ENCODE measurements around the gene SLC22A23. TPM values are rescaled to one million over a fixed set of nuclear protein-coding genes. Genes with fewer than 3 reads are reported as not detected.

SLC22A23 gene, protein sequence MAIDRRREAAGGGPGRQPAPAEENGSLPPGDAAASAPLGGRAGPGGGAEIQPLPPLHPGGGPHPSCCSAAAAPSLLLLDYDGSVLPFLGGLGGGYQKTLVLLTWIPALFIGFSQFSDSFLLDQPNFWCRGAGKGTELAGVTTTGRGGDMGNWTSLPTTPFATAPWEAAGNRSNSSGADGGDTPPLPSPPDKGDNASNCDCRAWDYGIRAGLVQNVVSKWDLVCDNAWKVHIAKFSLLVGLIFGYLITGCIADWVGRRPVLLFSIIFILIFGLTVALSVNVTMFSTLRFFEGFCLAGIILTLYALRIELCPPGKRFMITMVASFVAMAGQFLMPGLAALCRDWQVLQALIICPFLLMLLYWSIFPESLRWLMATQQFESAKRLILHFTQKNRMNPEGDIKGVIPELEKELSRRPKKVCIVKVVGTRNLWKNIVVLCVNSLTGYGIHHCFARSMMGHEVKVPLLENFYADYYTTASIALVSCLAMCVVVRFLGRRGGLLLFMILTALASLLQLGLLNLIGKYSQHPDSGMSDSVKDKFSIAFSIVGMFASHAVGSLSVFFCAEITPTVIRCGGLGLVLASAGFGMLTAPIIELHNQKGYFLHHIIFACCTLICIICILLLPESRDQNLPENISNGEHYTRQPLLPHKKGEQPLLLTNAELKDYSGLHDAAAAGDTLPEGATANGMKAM
- 0.24 and 0.95 TPM in 2 replicates for total RNA-seq

DNA sequence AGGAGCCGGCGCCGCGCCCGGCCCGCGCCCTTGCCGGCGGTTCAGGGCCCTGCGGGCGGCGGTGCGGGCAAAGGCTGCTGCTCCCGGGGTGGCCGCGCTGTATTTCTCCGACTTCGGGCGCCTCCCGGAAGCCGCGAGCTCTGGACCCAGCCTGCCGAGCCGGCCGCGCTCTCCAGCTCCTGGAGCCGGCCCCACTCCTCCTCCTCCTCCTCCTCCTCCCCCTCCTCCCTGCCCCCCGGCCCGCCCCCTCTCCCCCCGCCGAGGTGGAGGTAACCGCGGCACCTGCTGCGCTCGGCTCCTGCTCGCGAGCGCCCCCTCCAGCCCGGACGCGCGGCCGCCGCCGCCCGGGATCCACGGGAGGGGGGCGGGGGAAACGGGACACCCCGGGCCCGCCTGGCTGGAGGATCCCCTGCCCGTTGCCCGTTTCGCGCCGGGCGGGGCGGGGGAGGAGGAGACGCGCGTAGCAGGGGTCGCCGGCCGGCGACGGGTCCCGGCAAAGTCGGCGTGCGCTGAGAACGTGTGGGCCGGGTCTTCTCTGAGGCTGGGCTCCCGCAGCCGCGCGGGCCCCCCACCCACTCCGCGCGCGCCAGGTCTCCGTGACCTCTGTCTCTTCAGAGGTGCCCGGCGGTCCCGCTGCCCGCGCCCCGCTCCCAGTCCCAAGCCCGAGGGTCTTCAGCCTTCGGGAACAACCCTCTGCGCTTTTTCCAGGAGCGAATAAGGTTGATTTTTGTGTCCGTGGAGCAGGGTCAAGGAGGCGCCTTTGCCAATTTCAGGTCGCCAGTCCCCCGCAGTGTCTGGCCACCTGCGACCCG, at the start of gene SLC22A23:
TSS of gene SLC22A23 (minus strand) at position 153 of the 812 bp plus-strand sequence. CDS start 491 bp downstream, outside the sequence.
- Mint-ChIP-seq H3K27me3 (peaks cover 24% of the 10 kb centered on the region), H3K4me1 (peaks cover 5% of the 10 kb centered on the region)
- TF ChIP-seq, protein P1, sequence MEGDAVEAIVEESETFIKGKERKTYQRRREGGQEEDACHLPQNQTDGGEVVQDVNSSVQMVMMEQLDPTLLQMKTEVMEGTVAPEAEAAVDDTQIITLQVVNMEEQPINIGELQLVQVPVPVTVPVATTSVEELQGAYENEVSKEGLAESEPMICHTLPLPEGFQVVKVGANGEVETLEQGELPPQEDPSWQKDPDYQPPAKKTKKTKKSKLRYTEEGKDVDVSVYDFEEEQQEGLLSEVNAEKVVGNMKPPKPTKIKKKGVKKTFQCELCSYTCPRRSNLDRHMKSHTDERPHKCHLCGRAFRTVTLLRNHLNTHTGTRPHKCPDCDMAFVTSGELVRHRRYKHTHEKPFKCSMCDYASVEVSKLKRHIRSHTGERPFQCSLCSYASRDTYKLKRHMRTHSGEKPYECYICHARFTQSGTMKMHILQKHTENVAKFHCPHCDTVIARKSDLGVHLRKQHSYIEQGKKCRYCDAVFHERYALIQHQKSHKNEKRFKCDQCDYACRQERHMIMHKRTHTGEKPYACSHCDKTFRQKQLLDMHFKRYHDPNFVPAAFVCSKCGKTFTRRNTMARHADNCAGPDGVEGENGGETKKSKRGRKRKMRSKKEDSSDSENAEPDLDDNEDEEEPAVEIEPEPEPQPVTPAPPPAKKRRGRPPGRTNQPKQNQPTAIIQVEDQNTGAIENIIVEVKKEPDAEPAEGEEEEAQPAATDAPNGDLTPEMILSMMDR (IDR thresholded peaks at IDR 0.05) = no peak

DNA sequence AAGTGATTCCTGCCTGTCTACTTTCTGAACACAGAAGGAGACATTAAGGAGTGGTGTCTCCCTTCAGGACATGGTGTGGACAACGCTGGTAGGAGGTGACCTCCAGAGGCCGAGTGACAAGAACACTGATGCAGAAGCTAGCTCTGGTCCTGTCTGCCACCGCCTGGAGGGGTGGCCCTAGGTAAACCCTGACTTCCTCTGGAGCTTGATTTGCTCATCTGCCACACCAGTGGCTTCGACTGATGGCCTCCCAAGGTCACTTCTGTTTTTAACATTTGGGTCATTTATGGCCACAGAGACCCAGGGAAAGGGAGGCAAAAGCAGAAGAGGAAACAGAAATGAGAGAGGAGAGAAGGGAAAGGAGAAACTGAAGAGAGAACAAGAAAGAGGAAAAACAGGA, 49.4 kb upstream of the SLC22A23 start:
- DNase-seq (no peak), ATAC-seq (ENCODE audit: low read depth) (no peak)
- Mint-ChIP-seq H3K4me1 (no peaks in the 10 kb centered on the region), H3K36me3 (ENCODE audit: low read depth) (no peaks in the 10 kb centered on the region), H3K4me3 (no peak overlapping the region), H3K27ac (no peak overlapping the region), H3K9me3 (peaks cover 4% of the 10 kb centered on the region), H3K27me3 (peaks cover 11% of the 10 kb centered on the region)
- TF ChIP-seq, protein P1 (IDR thresholded peaks at IDR 0.05) = no peak
- ChIA-PET POLR2A (no interaction called here), CTCF (no interaction called here)
- intact Hi-C loops (cut with micrococcal nuclease) = no loop called here

More for the DNA sequence above, at the start of gene SLC22A23:
- intact Hi-C loops (cut with micrococcal nuclease) = loop anchor here (1.0 to 5.0 kb wide), 3 partner anchors 100 to 275 kb away; no protein-coding TSS in a partner anchor
- H3K36me3 Mint-ChIP-seq (ENCODE audit: low read depth) = no peaks in the 10 kb centered on the region
- DNase-seq (peak; percentile 67), ATAC-seq (ENCODE audit: low read depth) (peak; percentile 73)
- ChIA-PET CTCF (no interaction called here), POLR2A (no interaction called here)
- H3K27ac Mint-ChIP-seq = peak within 1 kb of the TSS; percentile 4
- H3K9me3 Mint-ChIP-seq = no peaks in the 10 kb centered on the region
- peak within 1 kb of the TSS; percentile 68 for H3K4me3 Mint-ChIP-seq

DNA sequence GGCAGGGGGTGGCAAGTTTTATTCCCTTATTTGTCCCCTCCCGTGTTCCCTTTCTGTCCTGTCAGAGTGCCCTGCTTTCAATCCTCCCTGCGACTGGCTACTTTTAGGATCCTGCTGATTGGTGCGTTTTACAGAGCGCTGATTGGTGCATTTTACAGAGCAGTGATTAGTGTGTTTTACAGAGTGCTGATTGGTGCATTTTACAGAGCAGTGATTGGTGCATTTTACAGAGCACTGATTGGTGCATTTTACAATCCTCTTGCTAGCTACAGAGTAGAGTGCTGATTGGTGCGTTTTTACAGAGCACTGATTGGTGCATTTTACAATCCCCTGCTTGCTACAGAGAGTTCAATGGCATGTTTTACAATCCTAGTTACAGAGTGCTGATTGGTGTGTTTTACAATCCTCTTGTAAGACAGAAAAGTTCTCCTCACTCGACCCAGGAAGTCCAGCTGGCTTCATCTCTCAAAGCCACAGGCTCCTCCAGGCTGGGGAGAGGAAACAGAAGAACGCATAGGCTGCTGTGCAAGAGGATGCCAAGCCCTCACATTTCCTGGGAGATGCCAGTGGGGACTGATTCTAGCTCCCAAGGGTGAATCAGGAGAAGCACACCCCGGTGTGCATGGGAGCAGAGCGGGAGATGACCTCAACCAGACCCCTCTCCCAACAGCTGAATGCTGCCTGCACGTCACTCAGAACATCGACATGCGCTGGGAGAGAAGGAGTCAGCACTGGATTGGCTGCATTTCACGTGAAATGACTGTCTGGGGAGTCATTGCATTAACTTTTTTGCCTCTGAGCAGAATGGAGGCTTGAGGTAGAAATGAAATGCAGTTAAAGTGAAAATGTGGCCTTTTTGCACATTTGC, 48.3 kb upstream of the SLC22A23 start:
- H3K27ac Mint-ChIP-seq = no peak overlapping the region
- H3K27me3 Mint-ChIP-seq = peaks cover 5% of the 10 kb centered on the region
- H3K9me3 Mint-ChIP-seq = peaks cover 4% of the 10 kb centered on the region
- ChIA-PET POLR2A (no interaction called here), CTCF (no interaction called here)
- no peaks in the 10 kb centered on the region for H3K36me3 Mint-ChIP-seq (ENCODE audit: low read depth)
- DNase-seq (no peak), ATAC-seq (ENCODE audit: low read depth) (no peak)
- H3K4me3 Mint-ChIP-seq = no peak overlapping the region
- TF ChIP-seq, protein P1 (IDR thresholded peaks at IDR 0.05) = no peak
- no peaks in the 10 kb centered on the region for H3K4me1 Mint-ChIP-seq
- intact Hi-C loops (cut with micrococcal nuclease) = no loop called here

DNA sequence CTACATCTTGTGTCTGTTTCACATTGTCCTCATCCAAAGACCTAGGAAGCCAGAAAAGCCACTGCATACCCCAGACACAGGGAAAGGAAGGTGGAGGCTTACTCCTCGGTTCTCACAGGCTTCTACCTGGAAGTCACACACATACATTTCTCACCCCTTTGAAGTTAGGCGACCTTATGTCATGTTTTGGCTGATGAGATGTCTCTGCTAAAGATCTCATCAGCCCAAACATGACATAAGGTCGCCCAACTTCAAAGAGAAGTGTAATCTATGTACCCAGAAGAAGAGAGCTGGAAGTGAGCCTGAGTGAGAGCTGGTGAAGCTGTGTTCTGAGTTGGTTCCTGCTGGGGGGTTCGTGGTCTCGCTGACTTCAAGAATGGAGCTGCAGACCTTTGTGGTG, 47.5 kb upstream of the SLC22A23 start:
- POLR2A ChIA-PET = no interaction called here
- Mint-ChIP-seq H3K4me1 (no peaks in the 10 kb centered on the region), H3K4me3 (no peak overlapping the region), H3K27me3 (peaks cover 5% of the 10 kb centered on the region), H3K36me3 (ENCODE audit: low read depth) (no peaks in the 10 kb centered on the region), H3K9me3 (peaks cover 4% of the 10 kb centered on the region), H3K27ac (no peak overlapping the region)
- CTCF ChIA-PET = no interaction called here
- TF ChIP-seq, protein P1 (IDR thresholded peaks at IDR 0.05) = no peak
- no peak for DNase-seq
- intact Hi-C loops (cut with micrococcal nuclease) = no loop called here
- no peak for ATAC-seq (ENCODE audit: low read depth)

All from activated B cell treated with CpG ODN at 0.5 μM for 24 hours (primary cell).